ENCODE results near the gene AUH.

Gene AUH

DNA sequence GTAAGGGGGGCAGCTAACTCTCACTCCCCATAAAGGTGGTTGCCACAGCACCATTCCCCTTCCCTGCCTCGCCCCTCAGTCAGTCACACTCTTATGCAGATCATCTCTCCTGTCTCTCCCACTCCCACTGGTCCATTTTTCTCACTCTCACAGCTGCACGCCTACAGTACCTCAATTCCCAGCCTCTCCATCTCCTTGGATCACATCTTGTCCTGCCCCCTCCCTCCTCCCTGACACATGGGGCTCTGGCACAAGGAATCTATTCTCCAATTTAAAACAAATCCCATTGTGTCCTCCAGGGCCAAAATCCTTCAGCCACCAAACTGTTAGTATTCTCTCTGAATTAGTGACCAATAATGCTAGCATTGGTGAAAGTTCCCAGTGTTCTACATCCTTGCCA is 114.4 kb downstream of the AUH start:
- no peak for DNase-seq (ENCODE audit: low read depth in 2 of 2)

DNA sequence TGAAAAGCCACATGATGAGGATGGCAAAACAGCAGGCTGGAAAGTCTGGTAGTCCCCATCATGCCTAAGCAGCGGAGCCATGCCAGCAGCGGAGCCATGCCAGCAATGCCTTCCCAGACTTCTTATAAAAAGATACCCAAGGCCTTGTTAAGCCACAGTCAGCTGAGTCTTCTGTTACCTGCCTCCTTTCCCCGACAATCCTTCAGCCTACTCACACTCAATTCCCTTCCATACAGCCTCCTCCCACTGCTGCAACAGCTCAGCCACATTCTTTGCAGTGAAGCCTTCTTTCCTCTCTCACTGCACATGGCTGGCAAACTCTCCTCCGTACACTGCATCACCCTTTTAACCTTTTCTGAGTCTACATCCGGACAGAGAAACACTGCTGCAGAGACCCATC is 114.9 kb downstream of the AUH start:
- DNase-seq (ENCODE audit: low read depth in 2 of 2): no peak

DNA sequence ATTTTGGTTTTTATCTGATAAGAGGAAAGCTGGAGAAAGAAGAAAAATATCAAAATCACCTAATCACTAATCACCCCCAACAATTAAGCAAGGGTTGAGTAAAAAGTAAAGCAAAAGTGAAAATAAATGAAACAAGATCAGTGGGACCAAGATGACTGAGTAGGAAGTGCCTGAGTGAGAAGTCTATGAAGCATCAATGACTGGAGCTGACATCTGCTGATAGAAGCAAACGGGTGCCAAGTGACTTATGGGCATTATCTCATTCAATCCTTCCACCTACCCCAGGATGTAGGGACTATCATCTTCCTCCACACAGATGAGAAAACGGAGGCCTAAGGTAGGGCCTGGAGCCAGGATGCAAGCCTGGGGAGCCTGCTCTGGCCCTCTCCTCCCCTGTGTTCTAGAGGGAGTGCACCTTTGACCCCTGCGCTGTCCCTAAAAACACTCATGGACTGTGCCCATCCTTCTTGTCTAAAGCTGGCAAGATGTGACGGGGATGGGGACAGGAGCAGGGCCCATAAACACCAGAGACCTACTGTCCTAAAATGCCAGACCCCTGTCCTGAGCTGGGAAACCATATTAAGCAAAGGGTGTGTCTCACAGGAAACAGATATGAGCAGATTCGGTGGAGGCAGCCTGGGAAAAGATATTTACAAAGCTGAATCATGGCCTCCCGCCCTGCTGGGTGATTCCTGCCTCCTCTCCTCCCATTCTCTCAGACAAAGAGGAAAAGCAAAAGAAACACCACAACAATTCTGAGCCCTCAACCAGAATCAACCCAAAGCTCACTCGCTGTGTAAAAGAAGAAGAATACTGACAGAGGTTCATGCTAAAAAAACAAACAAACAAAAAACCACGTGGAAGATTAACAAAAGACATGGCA is 116.0 kb downstream of the AUH start:
- no peak for DNase-seq (ENCODE audit: low read depth in 2 of 2)

DNA sequence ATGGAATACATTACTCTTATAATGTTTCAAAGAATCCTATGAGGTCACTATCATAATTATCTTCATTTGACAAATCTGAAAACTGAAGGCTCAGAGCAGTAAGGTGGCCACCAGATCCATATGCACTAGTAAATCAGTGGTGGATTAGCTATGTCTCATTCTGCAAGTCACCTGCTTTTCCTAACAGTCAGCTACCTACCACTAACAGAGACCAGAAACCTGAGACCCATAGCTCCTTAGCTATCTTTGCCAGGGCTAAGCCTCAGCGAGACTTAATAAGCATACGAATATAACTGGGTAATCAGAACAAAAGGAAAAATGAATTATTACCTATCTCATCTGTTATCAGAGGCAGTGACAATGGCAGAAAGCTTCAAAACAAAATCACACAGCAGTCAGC is 118.7 kb downstream of the AUH start:
- no peak for DNase-seq (ENCODE audit: low read depth in 2 of 2)

DNA sequence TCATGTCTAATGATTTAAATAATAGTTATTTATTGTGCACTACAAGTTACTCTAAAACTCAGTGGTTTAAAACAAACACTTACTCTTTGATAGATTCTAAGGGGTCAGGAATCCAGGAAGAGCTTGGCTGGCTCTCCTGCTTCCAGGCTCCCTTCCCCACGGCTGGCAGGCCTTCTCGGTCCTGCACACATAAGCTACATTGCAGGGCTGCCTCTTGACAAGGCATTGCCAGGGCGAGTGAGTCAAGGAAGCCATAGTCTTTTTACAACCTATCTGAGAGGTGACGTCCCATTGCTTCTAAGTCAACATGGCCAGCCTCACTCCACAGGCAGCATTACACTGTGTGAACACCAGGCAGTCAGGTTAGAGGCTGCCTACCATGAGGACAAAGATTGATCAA is 119.8 kb downstream of the AUH start:
- DNase-seq (ENCODE audit: low read depth in 2 of 2): no peak

GRCh38 chr9:91240596-91241165 is 121.0 kb downstream of the AUH start:
- no peak for DNase-seq (ENCODE audit: low read depth in 2 of 2)

- no peak for DNase-seq (ENCODE audit: low read depth in 2 of 2)
Observed at GRCh38 chr9:91239367-91240111, 122.2 kb downstream of the AUH start.

DNA sequence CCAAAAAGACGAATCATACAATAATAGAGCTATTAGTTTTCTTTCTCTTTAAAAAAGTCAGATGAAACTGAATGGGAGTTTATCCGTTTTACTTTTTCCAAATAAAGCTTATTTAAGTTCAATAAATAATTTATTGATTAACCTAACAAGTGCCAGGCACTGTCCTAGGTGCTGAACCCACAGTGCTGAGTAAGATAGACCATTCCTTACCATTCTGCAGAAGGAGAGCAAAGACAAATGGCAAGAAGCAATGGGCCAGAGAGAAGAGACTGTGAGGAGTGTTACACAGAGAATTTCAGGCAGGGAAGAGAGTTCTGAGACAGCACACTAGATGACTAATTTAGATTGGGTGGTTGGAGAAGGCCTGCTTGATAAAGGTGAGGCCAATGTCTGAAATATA is 127.2 kb downstream of the AUH start:
- no peak for DNase-seq (ENCODE audit: low read depth in 2 of 2)

GRCh38 chr9:91231619-91232018 is 130.1 kb downstream of the AUH start:
- no peak for DNase-seq (ENCODE audit: low read depth in 2 of 2)

- DNase-seq (ENCODE audit: low read depth in 2 of 2): no peak
Observed at GRCh38 chr9:91223000-91223399, 138.7 kb downstream of the AUH start.

DNA sequence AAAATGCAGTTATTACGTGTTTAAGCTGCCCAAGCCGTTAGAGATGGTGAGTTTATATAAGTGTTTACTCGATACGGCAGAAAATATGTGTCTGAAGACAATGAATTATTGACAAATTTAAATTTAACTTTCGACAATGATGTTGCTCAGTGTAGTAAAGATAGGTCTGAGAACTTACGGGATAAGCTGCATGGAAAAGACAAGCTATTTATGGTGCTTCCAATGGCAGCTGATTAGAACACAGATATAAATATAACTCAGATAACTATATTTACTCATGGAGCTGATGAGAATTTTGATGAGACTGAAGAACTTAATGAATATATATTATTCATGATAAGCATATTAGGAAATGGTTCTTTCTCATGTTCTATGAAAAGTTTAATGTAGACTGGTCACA is 139.3 kb downstream of the AUH start:
- DNase-seq (ENCODE audit: low read depth in 2 of 2): no peak

DNA sequence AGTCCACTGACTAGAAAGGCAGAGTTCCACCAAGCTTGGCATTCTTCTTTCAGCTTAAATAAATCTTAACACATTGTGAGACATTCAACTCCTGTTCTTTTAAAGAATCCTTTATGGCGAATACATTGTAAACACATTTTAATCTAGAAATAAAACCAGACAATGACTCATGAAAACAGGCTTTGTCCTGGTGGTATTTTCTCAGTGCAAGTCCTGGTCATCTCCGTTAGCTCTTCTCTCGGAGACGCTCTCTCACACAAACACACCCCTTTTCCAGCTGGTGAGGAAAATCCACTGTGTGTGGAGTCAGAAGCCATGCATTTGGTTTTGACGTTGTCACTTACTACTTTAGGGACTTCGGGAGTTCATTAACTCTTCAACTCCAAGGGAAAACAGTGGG is 140.4 kb downstream of the AUH start:
- no peak for DNase-seq (ENCODE audit: low read depth in 2 of 2)

DNA sequence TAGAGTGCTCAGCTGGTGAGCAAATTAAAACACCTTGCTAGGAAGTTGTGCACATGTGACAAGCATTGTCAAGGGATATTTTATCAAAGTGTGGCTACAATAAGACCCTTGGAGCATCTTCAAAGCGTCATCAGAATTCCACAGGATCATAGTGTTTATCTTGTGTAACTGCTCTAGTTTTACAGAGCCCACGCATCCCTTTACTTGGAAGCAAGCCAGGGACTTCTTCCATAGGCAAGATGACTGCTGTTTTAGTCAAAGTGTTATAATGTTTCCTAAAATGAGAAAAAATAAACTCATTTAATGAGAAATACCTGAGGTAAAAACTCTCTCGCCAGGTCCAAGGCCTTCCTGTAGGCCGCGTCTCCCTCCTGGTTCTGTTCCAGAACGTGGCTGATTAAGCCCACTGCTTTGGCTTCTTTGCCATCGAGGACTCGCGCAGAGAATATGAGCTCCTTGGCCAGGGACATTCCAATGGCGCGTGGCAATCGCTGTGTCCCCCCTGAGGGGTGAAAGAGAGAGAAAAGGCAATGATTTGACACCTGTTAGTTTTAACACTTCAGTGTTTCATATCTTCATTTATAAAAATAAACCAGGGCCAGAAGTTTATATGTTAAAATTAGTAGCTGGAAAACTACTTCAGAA is 141.1 kb downstream of the AUH start:
- no peak for DNase-seq (ENCODE audit: low read depth in 2 of 2)

DNA sequence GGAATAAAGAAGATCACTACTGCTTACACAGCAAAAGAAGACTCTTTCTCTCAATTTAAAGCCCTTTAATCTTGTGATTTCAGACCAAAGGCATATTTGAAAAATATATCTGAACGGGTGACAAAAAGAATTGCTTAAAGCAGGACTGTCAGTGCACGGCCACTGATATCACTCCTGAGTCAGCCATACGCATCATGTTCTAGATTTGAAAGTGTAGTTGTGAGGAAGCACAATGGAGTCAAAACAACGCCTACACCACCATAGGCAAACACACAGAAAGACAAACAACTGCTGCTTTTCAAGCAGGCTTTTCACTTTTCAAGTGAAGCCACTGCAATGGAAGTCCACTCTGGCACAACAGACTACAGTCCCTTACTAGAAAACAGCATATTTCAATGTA is 141.7 kb downstream of the AUH start:
- DNase-seq (ENCODE audit: low read depth in 2 of 2): no peak

GRCh38 chr9:91219557-91219956 is 142.2 kb downstream of the AUH start:
- DNase-seq (ENCODE audit: low read depth in 2 of 2): no peak

GRCh38 chr9:91217388-91217787 is 144.3 kb downstream of the AUH start:
- DNase-seq (ENCODE audit: low read depth in 2 of 2): no peak

DNA sequence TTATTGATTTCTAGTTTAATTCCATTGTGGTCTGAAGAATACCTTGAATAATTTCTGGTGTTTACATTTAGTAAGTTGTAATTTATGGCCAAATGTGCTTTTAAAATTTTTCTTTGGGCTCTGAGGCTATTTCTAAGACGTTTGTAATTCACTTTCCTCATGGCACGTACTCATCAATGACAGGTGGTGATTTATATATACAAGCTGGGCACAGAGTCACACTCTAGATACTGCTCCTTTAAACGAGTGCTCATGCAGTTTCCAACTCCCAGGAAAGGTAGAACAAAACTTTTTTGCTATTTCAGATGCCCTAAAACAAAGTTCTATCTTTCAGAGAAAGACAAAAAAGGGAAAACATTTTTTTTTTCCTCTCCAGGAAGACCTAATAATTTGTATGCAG is 146.9 kb downstream of the AUH start:
- DNase-seq (ENCODE audit: low read depth in 2 of 2): no peak

- no peak for DNase-seq (ENCODE audit: low read depth in 2 of 2)
Observed at GRCh38 chr9:91214086-91214485, 147.6 kb downstream of the AUH start.

- no peak for DNase-seq (ENCODE audit: low read depth in 2 of 2)
Observed at GRCh38 chr9:91212596-91213243, 149.0 kb downstream of the AUH start.

DNA sequence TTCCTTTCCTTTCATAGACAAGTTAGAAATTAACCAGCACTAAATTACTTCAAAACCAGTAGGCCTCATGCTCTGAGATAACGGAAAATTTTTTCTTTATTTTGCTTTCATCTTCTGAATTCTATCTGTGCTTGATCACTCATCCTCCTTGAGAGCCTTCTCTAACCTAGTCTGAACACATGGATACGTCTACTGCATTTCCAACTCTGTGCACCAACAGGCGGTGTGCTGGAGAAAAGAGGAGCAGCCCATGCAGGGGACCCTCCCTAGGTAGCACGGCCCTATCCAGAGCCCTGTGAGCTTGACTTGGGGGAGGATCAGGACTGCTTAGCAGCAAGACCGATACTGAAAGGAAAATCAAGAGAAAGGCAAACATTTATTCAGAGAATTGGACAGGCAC is 149.8 kb downstream of the AUH start:
- DNase-seq (ENCODE audit: low read depth in 2 of 2): no peak

- no peak for DNase-seq (ENCODE audit: low read depth in 2 of 2)
Observed at GRCh38 chr9:91211414-91211813, 150.3 kb downstream of the AUH start.

- DNase-seq (ENCODE audit: low read depth in 2 of 2): no peak
Observed at GRCh38 chr9:91210318-91210717, 151.4 kb downstream of the AUH start.

Data from stimulated activated CD8-positive, alpha-beta memory T cell treated with anti-CD3 and anti-CD28 coated beads, Interleukin-7, amount 100 ng/mL, for 4 hours (primary cell).